Measurements from ENCODE around the gene TMEM132C.
"Not testable (repeated sequence)": the region's sequence is repeated elsewhere in the genome, so short reads cannot be mapped to it uniquely, and the experiment has no call there.

TMEM132C gene

GRCh38 chr12:128267131-128267622 is at the start of gene TMEM132C:
TMEM132C (plus strand) TSS chr12:128267170; CDS start chr12:128267403, 233 bp downstream.
- DNase-seq: no peak

- no peak for DNase-seq
Observed at GRCh38 chr12:128224226-128224625, 42.7 kb upstream of the TMEM132C start.

- DNase-seq: no peak
Observed at GRCh38 chr12:128228581-128228980, 38.4 kb upstream of the TMEM132C start.

GRCh38 chr12:128235635-128236417 is 31.1 kb upstream of the TMEM132C start:
- DNase-seq: no peak

GRCh38 chr12:128236525-128236924 is 30.4 kb upstream of the TMEM132C start:
- no peak for DNase-seq

- no peak for DNase-seq
Observed at GRCh38 chr12:128240745-128241144, 26.2 kb upstream of the TMEM132C start.

GRCh38 chr12:128245121-128245520 is 21.8 kb upstream of the TMEM132C start:
- DNase-seq: no peak

- DNase-seq: no peak
Observed at GRCh38 chr12:128245905-128246304, 21.1 kb upstream of the TMEM132C start.

GRCh38 chr12:128250096-128250495 is 16.9 kb upstream of the TMEM132C start:
- DNase-seq: no peak

GRCh38 chr12:128253829-128254228 is 13.1 kb upstream of the TMEM132C start:
- not testable (repeated sequence) for DNase-seq

GRCh38 chr12:128258866-128259555 is 8.0 kb upstream of the TMEM132C start:
- DNase-seq: no peak

- DNase-seq: no peak
Observed at GRCh38 chr12:128259556-128260070, 7.4 kb upstream of the TMEM132C start.

- no peak for DNase-seq
Observed at GRCh38 chr12:128261757-128262156, 5.2 kb upstream of the TMEM132C start.

- DNase-seq: no peak
Observed at GRCh38 chr12:128265566-128265965, 1.4 kb upstream of the TMEM132C start.

GRCh38 chr12:128266086-128266485 is 884 bp upstream of the TMEM132C start:
- no peak for DNase-seq

GRCh38 chr12:128266541-128267130 is 334 bp upstream of the TMEM132C start:
- DNase-seq: no peak

GRCh38 chr12:128267651-128268378 is 845 bp downstream of the TMEM132C start:
- DNase-seq: no peak

GRCh38 chr12:128268379-128268995 is 1.5 kb downstream of the TMEM132C start:
- DNase-seq: no peak

- no peak for DNase-seq
Observed at GRCh38 chr12:128269181-128269591, 2.2 kb downstream of the TMEM132C start.

GRCh38 chr12:128276471-128276870 is 9.5 kb downstream of the TMEM132C start:
- DNase-seq: no peak

GRCh38 chr12:128286970-128287369 is 20.0 kb downstream of the TMEM132C start:
- DNase-seq: no peak

- DNase-seq: no peak
Observed at GRCh38 chr12:128288357-128288756, 21.4 kb downstream of the TMEM132C start.

Data from activated naive CD4-positive, alpha-beta T cell treated with Interleukin-2 at 50 U/mL for 16 hours (primary cell).